Cardiac muscle cell (in vitro differentiated cells and primary cell): ENCODE data around the gene LRMDA. TPM values are rescaled to one million over a fixed set of nuclear protein-coding genes. Genes with fewer than 3 reads are reported as not detected.
A peak's percentile ranks its signal among the peaks of the same experiment; 100 is the strongest.

Source experiments
- DNase-seq, 2 donors: peaks; one replicate each; pipeline versions ENCODE4 v3.0.0 to v3.0.0-alpha.2; 2010 to 2017; ENCODE audit warnings: low read depth in 1 of 2, low spot score in 1 of 2
- H3K27ac ChIP-seq: fragments of 200-600 bp; sonication (generic); 2 replicates; pipeline ENCODE4 v1.5.1; 2016
- H3K27me3 ChIP-seq: fragments of 200-600 bp; sonication (generic); 2 replicates; pipeline ENCODE4 v1.6.0; 2016; ENCODE audit warnings: control low read depth
- H3K36me3 ChIP-seq: fragments of 200-600 bp; sonication (generic); 2 replicates; pipeline ENCODE4 v1.5.1; 2016; ENCODE audit warnings: control low read depth
- H3K4me1 ChIP-seq: fragments of 200-600 bp; sonication (generic); 2 replicates; pipeline ENCODE4 v1.8.1; 2017; ENCODE audit warnings: low read depth, mild to moderate bottlenecking, mixed run types
- H3K4me3 ChIP-seq: fragments of 200-600 bp; sonication (generic); 2 replicates; pipeline ENCODE4 v1.5.1; 2016; ENCODE audit warnings: mild to moderate bottlenecking
- H3K9me3 ChIP-seq: fragments of 200-600 bp; sonication (generic); 2 replicates; pipeline ENCODE4 v1.5.1; 2017; ENCODE audit warnings: low read depth, mild to moderate bottlenecking, control low read depth
- polyA plus RNA-seq: library from polyadenylated mRNA; unstranded; fragments of >200 nt; fragmentation: Nextera tagmentation; extraction: Ambion mirVana; gene quantifications from 2 replicates; pipeline ENCODE4 v1.2.1, GENCODE V29; 2016
- total RNA-seq: library from RNA; depleted of rRNA; stranded (reverse); fragments of >200 nt; gene quantifications from 2 replicates; pipeline ENCODE4 v1.2.3, GENCODE V29; 2016
- TF ChIP-seq, protein P1 (sequence below): IDR thresholded peaks from 2 replicates; pipeline ENCODE4 v1.5.1; 2012; ENCODE audit warnings: low read depth, mild to moderate bottlenecking, low read length

Gene LRMDA
- total and polyA plus RNA-seq, 2 experiments from 2014 or later, result 6.2 to 11.7 TPM

DNA sequence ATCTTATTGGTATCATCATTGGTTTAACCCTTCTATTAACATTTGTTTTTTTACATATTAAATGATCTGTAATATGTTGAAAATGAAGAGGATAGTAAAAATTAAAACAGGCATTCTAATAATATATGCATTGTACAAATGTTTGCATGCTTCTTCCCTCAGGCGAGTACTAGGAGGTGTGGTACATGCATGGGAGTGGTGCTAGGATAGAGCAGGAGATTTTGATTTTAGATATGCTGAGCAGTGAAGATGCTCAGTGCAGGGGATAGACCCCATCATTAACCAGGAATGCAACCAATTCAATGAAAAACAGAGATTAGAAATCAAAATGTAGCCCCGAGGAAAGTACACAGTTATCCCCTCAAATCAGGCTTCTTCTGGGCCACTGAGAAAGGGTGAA, 916.4 kb downstream of the LRMDA start:
- no peaks in the 10 kb centered on the region for H3K36me3 ChIP-seq
- no peak overlapping the region for H3K4me3 ChIP-seq
- H3K27me3 ChIP-seq, result no peaks in the 10 kb centered on the region
- no peak overlapping the region for H3K27ac ChIP-seq
- peaks cover 4% of the 10 kb centered on the region for H3K4me1 ChIP-seq
- TF ChIP-seq, protein P1, sequence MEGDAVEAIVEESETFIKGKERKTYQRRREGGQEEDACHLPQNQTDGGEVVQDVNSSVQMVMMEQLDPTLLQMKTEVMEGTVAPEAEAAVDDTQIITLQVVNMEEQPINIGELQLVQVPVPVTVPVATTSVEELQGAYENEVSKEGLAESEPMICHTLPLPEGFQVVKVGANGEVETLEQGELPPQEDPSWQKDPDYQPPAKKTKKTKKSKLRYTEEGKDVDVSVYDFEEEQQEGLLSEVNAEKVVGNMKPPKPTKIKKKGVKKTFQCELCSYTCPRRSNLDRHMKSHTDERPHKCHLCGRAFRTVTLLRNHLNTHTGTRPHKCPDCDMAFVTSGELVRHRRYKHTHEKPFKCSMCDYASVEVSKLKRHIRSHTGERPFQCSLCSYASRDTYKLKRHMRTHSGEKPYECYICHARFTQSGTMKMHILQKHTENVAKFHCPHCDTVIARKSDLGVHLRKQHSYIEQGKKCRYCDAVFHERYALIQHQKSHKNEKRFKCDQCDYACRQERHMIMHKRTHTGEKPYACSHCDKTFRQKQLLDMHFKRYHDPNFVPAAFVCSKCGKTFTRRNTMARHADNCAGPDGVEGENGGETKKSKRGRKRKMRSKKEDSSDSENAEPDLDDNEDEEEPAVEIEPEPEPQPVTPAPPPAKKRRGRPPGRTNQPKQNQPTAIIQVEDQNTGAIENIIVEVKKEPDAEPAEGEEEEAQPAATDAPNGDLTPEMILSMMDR, result no peak
- DNase-seq, result no peak
- no peaks in the 10 kb centered on the region for H3K9me3 ChIP-seq

DNA sequence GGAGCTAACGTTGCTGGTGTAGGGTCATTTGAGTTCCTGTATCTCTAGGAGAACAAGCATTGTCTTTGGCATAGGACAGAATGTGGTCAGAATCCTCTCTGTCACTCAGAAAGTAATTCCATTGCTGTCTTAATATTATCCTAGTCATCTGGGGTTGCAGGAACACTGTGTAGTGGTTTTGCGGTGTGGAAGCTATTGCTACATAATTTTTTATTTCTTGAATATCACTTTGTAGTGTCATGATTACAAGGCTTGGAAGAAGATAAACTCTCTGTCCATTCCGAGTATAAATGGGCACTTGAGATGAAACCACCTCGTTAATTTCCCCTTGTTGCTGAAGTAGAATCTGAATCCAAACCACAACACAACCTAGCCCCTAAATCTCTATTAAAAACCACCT, 919.2 kb downstream of the LRMDA start:
- Histone ChIP-seq H3K27ac (no peak overlapping the region), H3K36me3 (no peaks in the 10 kb centered on the region), H3K4me1 (peaks cover 17% of the 10 kb centered on the region), H3K9me3 (no peaks in the 10 kb centered on the region), H3K27me3 (no peaks in the 10 kb centered on the region), H3K4me3 (no peak overlapping the region)
- TF ChIP-seq, protein P1, result no peak
- no peak for DNase-seq

DNA sequence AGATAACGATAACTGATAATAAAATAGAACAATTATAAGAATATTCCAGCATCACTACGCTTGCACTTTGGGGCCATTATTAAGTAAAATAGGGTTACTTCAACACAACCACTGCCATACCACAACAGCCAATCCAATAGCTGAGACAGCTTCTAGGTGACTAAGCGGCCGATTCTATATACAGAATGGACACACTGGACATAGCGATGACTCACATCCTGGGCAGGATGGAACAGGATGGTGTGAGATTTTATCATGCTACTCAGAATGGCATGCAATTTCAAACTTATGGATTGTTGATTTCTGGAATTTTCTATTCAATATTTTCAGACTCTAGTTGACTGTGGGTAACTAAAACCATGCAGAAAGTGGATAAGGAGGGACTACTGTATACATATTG, 920.9 kb downstream of the LRMDA start:
- Histone ChIP-seq H3K4me3 (no peak overlapping the region), H3K27ac (no peak overlapping the region), H3K4me1 (peaks cover 17% of the 10 kb centered on the region), H3K36me3 (no peaks in the 10 kb centered on the region), H3K9me3 (no peaks in the 10 kb centered on the region), H3K27me3 (no peaks in the 10 kb centered on the region)
- DNase-seq, result peak in 1 of 2 donors; percentile 76
- TF ChIP-seq, protein P1, result no peak

DNA sequence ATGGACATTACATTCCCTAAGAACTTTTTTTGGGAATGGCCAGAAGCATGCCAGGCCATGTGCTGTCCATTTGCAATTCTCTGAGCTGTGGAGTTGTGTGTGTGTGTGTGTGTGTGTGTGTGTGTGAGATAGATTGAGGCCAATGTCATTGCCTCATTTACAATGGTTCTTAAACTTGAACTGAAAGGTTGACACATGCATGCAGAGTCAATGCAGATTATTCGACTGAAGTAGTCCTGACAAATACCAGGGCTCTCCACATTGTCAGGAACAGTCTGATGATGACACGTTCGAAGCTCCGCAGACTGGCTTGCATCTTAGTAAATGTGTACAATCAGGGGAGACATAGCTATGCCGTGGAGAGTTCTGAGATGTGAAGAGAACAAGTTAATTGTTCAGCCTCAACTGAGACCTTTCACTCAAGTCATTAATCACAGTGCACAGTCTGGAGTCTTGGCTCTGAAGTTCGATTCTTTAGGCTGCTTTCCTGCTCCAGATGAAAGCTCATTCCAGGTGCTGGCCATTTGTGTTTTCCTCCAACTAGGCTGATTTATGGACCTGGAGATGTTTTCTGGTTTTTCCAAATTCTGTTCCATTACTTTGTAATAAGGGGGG, 921.9 kb downstream of the LRMDA start:
- Histone ChIP-seq H3K4me3 (no peak overlapping the region), H3K27ac (peak overlapping the region; percentile 11), H3K27me3 (no peaks in the 10 kb centered on the region), H3K4me1 (peaks cover 17% of the 10 kb centered on the region), H3K9me3 (no peaks in the 10 kb centered on the region), H3K36me3 (no peaks in the 10 kb centered on the region)
- TF ChIP-seq, protein P1, result no peak
- DNase-seq, result peak in 1 of 2 donors; percentile 83

DNA sequence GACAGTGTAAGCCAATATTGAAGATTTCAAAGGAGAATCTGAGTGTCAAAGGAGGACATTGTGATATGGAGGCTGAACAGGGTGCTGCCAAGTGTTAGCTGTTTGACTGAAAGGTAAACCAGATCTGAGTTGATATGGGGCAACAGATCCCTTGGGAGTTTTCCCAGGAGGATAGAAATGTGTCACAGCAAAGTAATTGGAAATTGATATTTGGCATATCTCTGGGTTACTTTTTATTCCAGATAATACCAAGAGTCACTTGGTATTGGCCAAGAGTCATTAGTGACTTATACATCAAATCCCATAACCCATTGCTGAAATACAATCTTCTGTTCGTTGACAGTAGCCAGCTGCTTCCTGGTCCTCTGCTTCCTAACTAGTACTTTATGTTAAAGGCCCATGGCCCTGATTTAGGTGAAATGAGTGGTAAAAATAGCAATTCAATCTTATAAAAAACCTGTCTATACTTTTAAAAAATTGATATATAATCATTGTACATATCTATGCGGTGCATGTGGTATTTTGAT, 922.9 kb downstream of the LRMDA start:
- TF ChIP-seq, protein P1, result no peak
- no peaks in the 10 kb centered on the region for H3K36me3 ChIP-seq
- no peak for DNase-seq

More for the DNA sequence above, 922.9 kb downstream of the LRMDA start:
- peak overlapping the region; percentile 11 for H3K27ac ChIP-seq
- H3K27me3 ChIP-seq, result no peaks in the 10 kb centered on the region
- H3K9me3 ChIP-seq, result no peaks in the 10 kb centered on the region
- H3K4me1 ChIP-seq, result peaks cover 17% of the 10 kb centered on the region
- H3K4me3 ChIP-seq, result no peak overlapping the region
